Measurements from ENCODE around the gene PCGF6.
A peak's percentile ranks its signal among the peaks of the same experiment; 100 is the strongest.
"Not testable (repeated sequence)": the region's sequence is repeated elsewhere in the genome, so short reads cannot be mapped to it uniquely, and the experiment has no call there.

The PCGF6 gene, protein sequence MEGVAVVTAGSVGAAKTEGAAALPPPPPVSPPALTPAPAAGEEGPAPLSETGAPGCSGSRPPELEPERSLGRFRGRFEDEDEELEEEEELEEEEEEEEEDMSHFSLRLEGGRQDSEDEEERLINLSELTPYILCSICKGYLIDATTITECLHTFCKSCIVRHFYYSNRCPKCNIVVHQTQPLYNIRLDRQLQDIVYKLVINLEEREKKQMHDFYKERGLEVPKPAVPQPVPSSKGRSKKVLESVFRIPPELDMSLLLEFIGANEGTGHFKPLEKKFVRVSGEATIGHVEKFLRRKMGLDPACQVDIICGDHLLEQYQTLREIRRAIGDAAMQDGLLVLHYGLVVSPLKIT

DNA sequence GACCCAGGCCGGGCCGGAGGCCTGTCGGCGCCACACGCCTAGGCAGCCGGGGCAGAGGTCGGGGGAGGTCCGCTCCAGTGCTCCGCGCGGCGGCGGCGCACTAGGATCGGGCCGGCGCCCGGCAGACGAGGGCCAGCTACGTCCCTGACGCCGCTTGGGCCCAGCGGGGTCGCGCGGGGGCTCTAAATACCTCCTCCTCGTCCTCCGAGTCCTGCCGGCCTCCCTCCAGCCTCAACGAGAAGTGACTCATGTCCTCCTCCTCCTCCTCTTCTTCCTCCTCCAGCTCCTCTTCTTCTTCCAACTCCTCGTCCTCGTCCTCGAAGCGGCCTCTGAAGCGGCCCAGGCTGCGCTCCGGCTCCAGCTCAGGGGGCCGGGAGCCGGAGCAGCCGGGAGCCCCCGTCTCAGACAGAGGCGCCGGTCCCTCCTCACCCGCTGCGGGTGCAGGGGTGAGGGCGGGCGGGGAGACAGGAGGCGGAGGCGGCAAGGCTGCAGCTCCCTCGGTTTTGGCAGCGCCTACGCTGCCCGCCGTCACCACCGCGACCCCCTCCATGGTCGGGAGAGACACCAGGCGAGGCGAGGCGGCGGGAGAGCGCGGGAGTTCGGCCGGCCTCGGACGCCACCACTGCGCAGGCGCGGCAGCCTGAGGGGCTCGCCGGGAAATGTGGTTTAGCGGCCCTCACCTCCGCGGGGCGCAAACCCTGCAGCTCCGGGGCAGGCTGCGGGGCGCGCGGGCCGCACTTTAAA is at the start of gene PCGF6:
PCGF6 (minus strand) TSS at position 624 of the 744 bp plus-strand sequence; CDS start at position 550, 74 bp downstream.
- no peak for FAIRE-seq
- DNase-seq (ENCODE audit: low spot score): peak; percentile 96

DNA sequence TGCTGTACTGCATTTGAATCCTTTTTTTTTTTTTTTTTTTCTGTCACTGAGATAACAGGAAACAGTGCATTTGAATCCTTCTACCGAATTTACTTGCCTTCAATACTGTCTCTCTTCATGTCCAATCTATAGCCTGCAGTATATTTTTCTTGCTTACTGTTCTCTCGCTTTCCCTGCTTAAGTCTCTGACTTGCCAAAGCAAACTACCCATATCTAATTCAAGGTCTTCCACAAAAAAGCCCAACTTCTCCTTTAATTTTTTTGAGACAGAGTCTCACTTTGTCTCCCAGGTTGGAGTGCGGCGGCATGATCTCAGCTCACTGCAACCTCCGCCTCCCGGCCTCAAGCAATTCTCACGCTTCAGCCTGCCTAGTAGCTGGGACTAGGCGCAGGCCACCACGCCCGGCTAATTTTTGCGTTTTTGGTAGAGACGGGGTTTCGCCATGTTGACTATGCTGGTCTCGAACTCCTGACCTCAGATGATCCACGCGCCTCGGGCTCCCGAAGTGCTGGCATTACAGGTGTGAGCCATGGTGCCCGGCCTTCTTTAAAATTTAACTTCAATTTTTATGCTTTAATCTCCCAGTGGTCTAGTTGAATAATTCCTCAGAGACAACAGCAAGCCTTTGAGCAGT is 46.4 kb upstream of the PCGF6 start:
- FAIRE-seq (no peak), DNase-seq (ENCODE audit: low spot score) (no peak)

DNA sequence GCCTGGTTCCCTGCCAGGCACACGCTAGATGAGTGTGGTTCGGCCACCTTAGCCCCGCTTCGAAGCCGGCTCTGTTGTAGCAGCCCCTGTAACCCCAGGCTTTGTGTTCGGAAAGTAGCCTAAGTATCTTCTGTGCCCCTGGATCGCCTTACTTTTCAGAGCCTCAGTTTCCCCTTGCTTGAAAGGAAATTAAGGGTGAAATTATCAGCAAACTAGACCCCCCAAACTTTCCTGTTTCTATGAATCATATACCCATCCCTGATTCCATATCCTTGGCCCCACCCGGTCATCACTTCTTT is 45.8 kb upstream of the PCGF6 start:
- DNase-seq (ENCODE audit: low spot score) (no peak), FAIRE-seq (no peak)

DNA sequence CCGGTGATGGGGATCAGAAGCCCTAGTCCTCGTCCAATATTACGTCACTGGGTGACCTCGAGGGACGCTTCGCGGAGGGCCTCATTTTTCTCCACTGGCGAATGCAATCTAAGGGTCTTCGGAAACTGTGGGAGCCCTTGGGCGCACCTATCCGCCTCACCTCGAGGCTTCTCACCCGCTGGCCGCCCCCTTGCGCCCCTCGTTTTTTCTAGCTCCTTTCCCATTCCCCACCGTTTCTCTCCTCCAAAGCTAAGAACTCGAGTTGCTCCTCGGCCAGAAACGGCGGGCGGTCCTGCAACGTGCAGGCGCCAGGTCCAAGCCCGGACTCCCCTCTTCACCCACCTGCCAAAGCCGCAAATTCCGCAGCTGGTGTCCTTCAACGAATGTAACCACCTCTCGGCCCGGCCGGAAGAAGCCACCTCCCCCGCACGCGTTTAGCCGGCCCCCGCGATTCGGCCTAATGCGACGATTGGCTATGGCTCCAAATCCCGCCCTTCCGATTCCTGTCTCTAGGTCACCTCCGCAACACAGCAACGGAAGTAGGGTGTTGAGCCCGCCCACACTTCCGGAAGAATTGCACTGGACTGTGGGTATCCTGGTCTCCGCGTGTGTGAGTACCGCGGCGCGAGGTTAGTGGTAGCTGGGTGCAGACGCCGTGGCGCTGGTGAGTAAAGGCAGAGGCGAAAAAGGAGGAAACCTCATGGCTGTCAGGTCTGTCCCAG is 45.3 kb upstream of the PCGF6 start, which contains the start of the genes ATP5MK and PDCD11:
ATP5MK (minus strand) TSS at position 409 of the 722 bp plus-strand sequence. CDS start 4,018 bp downstream, outside the sequence.
PDCD11 (plus strand) TSS at position 560 of the 722 bp plus-strand sequence. CDS start 1,801 bp downstream, outside the sequence.
- FAIRE-seq (peak; percentile 93), DNase-seq (ENCODE audit: low spot score) (peak; percentile 99)

DNA sequence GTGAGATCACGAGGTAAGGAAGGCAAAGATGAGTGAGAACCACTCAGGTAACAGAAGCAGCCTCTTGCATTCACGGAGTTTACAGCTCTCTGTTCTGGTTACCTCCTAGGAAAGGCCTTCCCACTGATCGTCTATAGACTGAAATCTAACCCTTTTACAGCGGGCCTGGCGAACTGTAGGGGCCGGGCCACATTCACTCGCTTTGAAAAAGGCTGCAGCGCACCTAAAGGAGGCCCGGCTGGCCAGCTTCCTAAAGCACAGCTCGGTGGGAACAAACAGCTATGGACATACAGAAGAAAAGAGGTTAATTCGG is 44.8 kb upstream of the PCGF6 start:
- DNase-seq (ENCODE audit: low spot score) (no peak), FAIRE-seq (no peak)

DNA sequence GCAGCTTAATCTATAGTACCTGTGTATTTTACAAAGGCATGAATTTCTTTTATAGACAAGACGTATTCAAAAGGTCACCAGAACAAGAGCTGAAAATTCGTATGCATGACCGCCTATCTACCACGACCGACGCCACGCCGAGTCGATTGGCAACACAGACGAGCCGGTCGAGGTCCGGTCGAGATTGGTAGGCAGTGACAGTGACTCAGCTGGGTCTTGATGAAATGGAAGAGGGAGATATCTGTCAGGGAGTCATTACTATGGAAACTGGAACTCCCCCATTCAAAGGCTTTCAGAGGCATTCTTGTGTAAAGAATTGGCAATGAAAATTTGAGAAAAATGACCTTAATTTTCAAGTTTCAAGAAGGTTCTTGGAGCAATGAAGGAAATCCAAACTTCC is 43.2 kb upstream of the PCGF6 start:
- no peak for FAIRE-seq

DNA sequence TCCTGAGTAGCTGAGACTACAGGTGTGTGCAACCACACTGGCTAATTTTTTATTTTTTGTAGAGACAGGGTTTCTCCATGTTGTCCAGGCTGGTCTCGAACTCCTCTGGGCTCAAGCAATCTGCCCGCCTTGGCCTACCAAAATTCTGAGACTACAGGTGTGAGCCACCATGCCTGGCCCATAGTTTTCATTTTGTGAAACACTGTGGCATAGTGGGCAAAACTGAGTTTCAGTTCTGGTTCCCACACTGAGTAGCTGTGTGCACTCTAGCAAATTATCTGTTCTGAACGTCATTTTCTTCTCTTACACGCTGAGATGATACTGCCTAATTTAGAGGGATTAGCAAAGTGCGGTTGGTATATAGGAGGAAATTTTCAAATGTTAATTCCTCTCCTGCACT is 31.8 kb upstream of the PCGF6 start:
- FAIRE-seq (no peak), DNase-seq (ENCODE audit: low spot score) (no peak)

More for the DNA sequence above, 43.2 kb upstream of the PCGF6 start:
- DNase-seq (ENCODE audit: low spot score): no peak

DNA sequence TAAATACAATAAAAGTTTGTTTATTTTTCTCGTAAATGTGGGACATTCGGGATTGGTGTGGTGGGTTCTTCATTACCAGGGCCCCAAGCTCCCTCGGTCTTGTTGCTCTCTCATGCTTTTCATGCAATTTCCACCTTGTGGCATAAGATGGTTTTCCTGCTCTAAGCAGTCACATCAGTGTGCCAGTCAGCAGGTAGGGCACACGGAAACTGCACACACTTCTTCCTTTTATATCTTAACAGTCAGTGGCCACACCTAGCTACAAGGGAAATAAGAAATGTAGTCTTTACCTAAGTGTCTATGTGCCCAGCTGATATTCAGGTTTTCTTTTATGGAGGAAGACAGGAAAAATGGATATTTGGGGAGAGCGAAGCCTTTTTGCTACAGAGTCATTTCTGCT is 23.3 kb upstream of the PCGF6 start:
- FAIRE-seq (no peak), DNase-seq (ENCODE audit: low spot score) (no peak)

DNA sequence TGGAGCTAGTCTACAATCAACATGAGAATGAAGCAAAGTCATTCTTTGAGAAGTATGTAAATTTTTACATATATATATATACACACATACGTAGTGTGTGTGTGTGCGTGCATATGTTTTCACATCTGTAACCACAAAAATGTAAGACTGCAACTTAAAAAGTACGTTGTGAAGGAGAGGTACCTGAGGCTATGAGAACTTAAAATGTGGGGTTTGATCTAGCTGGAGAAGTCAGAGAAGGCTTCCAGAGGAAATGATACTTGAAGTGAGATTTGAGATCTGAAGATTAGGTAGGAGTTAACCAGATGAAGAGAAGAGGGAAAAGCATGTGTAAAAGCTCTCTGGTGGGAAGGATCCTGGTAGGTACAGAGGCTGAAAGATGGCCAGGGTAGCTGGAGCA is 22.6 kb upstream of the PCGF6 start:
- FAIRE-seq: no peak
- DNase-seq (ENCODE audit: low spot score): no peak

DNA sequence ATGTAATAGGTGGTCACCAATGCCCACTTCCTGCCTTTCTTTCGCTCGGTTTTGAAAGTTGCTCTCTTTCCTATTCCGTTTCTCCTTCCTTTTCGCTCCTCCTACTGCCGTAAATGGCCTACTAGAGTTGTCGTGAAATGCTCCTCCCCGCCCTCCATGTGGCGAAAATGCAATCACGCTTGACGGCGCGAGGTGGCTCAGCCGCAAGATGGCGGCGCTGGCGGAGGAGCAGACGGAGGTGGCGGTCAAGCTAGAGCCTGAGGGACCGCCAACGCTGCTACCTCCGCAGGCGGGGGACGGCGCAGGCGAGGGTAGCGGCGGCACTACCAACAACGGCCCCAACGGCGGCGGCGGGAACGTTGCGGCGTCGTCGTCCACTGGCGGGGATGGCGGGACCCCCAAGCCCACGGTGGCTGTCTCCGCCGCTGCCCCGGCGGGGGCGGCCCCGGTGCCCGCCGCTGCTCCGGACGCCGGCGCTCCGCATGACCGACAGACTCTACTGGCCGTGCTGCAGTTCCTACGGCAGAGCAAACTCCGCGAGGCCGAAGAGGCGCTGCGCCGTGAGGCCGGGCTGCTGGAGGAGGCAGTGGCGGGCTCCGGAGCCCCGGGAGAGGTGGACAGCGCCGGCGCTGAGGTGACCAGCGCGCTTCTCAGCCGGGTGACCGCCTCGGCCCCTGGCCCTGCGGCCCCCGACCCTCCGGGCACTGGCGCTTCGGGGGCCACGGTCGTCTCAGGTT is 17.0 kb upstream of the PCGF6 start, which contains the start of gene TAF5:
TAF5 (plus strand) TSS at position 195 of the 737 bp plus-strand sequence; CDS start at position 209, 14 bp downstream.
- FAIRE-seq (peak; percentile 98), DNase-seq (ENCODE audit: low spot score) (peak; percentile 90)

DNA sequence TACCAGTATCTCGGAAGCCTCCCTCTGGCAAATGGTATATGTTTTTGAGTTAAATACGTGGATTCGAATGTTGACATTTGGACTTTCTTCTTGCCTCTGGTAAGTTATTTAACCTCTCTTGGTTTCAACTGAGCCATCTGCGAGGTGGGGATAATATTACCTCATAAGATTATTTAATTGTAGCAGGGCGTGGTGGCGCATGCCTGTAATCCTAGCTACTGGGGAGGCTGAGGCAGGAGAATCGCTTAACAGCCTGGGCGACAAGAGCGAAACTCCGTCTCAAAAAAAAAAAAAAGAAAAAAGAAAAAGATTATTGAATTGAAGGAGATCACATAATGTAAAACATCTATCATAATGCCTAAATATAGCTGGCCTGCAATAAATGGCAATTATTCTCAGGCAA is 16.4 kb upstream of the PCGF6 start:
- FAIRE-seq (no peak), DNase-seq (ENCODE audit: low spot score) (peak; percentile 8)

DNA sequence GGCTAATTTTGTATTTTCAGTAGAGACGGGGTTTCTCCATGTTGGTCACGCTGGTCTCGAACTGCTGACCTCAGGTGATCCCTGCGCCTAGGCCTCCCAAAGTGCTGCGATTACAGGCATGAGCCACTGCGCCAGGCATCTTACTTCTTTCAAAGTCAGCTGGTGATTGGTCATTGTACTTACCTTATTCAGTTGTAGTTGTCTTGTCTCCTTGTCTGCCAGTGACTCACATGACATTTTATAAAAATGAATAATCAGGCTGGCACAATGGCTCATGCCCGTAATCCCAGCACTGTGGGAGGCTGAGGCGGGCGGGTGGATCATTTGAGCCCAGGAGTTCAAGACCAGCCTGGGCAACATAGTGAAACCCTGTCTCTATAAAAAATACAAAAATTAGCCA is 9.9 kb upstream of the PCGF6 start:
- DNase-seq (ENCODE audit: low spot score): peak; percentile 56
- not testable (repeated sequence) for FAIRE-seq

DNA sequence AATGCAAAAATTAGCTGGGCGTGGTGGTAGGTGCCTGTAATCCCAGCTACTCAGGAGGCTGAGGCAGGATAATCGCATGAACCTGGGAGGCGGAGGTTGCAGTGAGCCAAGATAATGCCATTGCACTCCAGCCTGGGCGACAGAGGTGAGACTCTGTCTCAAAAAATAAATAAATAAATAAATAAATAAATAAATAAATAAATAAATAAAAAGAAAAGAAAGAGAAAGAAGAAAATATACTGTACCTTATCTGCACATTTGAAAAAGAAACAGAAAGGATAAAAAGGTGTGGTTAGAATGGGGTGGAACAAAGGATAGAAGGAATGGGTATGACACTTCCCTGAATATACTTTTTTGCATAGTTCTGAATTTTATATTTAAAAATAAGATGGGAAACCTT is 8.6 kb upstream of the PCGF6 start:
- not testable (repeated sequence) for DNase-seq (ENCODE audit: low spot score); FAIRE-seq

DNA sequence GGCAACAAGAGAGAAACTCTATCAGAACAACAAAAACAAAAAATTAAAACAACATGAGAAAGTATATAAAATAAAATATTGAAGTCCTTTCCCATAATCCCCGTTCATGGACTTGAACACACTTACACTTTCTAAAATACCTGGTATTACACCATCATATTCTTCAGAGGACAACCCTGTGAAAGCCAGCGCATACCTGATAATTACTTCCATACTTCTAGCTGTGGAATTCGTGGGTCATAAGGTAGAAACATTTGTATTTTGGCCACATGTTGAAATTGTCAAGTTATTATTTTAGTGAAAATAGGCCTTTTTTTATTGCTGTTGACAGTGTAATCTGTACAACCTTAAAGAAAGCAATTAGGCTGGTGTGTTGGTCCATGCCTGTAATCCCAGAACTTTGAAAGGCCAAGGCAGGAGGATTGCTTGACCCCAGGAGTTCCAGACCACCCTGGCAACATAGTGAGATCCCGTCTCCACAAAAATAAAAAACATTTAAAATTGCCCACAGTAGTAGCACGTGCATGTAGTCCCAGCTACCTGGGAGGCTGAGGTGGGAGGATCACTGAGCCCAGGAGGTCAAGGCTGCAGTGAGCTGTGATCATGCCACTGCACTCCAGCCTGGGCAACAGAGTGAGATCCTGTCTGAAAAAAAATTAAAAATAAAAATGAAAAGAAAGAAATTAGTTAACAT is 5.1 kb upstream of the PCGF6 start:
- FAIRE-seq: no peak
- no peak for DNase-seq (ENCODE audit: low spot score)

DNA sequence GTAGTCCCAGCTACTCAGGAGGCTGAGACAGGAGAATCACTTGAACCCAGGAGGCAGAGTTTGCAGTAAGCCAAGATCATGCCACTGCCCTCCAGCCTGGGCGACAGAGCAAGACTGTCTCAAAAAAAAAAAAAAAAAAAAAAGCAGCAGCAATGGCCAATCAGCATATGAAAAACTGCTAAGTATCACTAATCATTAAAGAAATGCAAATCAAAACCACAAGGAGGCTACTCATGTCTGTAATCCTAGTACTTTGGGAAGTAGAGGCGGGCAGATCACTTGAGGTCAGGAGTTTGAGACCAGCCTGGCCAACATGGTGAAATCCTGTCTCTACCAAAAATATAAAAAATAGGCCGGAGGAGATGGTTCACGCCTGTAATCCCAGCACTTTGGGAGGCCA is 3.6 kb upstream of the PCGF6 start:
- not testable (repeated sequence) for DNase-seq (ENCODE audit: low spot score); FAIRE-seq

DNA sequence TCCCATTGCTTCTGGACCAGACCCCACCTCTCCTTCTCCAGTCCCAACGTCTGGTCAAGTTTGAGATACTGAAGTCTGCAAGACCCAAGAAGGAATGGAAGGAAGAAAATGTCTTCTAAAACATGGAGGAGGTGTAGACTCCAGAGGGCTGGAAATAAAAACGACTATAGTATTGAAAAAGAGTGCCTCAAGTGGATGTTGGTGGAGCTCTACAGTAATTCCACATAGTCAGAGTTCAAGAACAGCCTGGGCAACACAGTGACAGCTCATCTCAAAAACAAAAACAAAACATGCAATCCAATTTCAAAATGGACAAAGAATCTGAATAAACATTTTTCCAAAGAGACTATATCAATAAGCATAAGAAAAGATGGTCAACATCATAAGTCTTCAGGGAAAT is 2.3 kb upstream of the PCGF6 start:
- DNase-seq (ENCODE audit: low spot score) (peak; percentile 10), FAIRE-seq (no peak)

DNA sequence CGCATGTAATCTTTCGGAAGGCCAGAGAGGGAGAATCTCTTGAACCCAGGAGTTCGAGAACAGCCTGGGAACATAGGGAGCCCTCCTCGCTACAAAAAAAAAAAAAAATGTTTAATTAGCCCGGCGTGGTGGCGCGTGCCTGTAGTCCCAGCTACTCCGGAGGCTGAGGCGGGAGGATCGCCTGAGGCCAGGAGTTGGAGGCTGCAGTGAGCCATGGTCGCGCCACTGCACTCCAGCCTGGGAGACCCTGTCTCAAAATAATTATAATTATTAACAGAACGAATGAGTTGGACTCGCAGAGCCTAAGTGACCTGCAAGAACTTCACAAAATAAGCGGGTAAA is 794 bp downstream of the PCGF6 start:
- FAIRE-seq (no peak), DNase-seq (ENCODE audit: low spot score) (no peak)

DNA sequence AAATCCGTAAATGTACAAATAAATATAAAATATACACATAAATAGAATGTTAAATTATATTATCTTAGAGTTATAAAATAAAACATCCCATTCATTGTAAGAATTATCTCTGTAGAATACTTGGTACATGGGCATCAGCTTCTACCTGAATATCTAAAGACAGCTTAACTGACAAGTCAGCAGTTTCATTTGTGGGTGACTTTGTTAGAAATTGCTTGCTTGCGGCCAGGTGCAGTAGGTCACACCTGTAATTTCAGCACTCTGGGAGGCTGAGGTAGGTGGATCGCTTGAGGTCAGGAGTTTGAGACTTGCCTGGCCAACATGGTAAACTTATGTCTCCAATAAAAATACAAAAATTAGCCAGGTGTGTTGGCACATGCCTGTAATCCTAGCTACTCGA is 14.6 kb downstream of the PCGF6 start:
- DNase-seq (ENCODE audit: low spot score): no peak
- no peak for FAIRE-seq

DNA sequence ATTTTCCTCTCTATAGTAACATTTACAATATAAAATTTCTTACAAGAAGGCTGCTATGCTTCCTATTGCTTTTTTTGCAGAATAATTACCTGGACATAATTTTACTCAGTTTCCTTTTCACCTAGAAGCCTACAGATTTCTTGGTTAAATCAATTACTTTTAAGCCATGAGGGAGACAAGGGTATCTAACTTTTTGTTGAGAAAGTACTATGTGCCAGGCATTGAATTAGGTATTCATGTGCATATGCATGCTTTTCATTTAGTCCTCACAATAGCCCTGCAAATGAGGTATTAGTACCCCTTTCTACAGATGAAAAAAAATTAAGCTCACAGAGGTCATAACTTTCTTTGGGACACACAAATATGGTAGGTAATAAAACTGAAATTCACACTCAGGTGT is 16.4 kb downstream of the PCGF6 start:
- no peak for DNase-seq (ENCODE audit: low spot score)

DNA sequence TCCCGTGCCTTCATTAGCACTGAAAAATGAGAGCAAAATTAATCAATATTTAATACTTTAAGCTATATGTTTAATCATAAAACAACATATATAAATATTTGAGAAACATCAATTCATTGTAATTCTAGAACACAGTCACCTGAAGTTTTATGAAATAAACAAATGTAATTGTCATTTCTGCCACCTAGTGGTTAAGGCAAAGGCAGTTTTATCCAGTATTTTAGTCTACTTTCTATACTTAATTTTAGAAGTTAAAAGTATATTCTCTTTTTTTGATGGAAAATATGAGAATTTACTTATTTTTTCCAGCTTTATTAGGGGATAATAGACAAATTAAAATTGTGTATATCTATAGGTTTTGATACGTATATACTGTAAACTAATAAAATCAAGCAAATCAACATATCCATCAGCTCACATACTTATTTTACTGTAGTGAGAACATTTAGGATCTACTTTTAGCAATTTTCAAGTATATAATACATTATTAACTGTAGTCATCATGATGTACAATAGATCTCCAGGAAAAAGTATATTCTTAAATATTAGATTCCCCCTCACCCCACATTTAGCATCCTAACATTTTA is 16.9 kb downstream of the PCGF6 start:
- DNase-seq (ENCODE audit: low spot score) (peak; percentile 21), FAIRE-seq (no peak)

More for the DNA sequence above, 16.4 kb downstream of the PCGF6 start:
- FAIRE-seq: no peak

All from urothelium cell line (cell line).